Right ventricle myocardium superior (tissue), 1 donor: Measurements from ENCODE around the gene PRKAG3. TPM values are rescaled to one million over a fixed set of nuclear protein-coding genes. Genes with fewer than 3 reads are reported as not detected.
A peak's percentile ranks its signal among the peaks of the same experiment; 100 is the strongest.

Experiments used
- ATAC-seq: fragments of 200-7000 bp; cut with Tn5 transposase; one replicate; pipeline ENCODE4 v1.9.1; 2020; ENCODE audit warnings: mild to moderate bottlenecking; ENCODE audit not compliant: poor library complexity
- DNase-seq: peaks from one replicate; pipeline ENCODE4 v3.0.0-alpha.2; 2020
- intact Hi-C: fragments of 100-400 bp; cut with DNase I; formaldehyde crosslinking; loops from one replicate; pipeline ENCODE4 v1.11.2; 2022
- total RNA-seq: library from RNA; stranded (reverse); fragmentation: NEBNext Ultra II Directional; extraction: Animal tissue kit (Norgen Biotek cat#: 25700); gene quantifications from one replicate; pipeline ENCODE4 v1.2.1, GENCODE V29; 2021
- donor health status: DM: no; HTN: yes; CAD: no; lungs with severe emphysema.

Gene PRKAG3
- total RNA-seq, 1 donor from 2014 or later: not detected

DNA sequence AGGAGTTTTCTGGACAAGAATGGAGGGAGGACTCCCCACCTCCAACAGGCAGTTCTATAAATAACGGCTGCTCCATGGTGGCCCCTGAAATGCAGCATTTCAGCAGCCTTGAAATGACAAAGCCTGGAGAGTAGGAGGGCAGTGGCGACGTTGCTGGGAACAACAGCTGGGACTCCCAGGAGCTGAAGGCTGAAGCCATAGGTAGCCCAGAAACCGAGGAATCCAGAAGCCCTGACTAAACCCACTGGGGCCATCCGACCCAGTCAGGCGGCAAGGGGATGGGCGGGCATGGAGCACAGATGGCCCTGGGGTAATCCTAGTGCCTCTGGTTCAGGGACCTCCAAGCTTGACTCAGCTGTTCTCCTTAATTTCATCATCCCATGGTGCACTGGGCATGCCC, 9.0 kb downstream of the PRKAG3 start:
- intact Hi-C loops: no loop called here
- ATAC-seq (no peak), DNase-seq (no peak)

DNA sequence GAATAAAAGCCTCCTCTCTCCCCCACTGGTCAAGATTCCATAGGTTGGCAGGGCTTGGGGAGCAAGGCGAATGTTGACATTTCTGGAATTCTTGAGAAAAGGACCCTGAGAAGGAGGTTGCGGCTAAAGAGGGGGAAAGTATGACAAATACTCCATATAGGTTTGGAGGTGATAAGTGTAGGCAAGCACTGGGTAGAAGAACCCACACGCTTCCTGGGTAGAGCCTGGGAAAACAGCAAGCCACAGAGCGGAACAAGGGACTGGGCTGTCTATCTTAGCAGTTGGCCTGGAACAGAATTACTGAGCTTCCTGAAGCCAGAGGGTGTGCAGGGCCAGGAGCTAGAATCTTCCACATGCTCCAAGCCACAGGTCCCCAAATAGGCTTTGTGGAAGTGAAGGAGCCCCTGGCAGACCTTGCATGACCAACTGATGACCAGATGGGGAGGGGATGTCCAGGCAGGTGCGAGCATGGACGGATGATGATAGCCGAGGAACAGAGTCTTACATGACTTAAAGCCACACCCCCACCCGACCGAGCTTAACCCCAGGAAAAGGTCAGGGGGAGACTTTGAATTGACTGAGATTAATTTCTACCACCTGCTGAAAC, 9.9 kb downstream of the PRKAG3 start:
- DNase-seq (no peak), ATAC-seq (no peak)
- intact Hi-C loops: no loop called here

DNA sequence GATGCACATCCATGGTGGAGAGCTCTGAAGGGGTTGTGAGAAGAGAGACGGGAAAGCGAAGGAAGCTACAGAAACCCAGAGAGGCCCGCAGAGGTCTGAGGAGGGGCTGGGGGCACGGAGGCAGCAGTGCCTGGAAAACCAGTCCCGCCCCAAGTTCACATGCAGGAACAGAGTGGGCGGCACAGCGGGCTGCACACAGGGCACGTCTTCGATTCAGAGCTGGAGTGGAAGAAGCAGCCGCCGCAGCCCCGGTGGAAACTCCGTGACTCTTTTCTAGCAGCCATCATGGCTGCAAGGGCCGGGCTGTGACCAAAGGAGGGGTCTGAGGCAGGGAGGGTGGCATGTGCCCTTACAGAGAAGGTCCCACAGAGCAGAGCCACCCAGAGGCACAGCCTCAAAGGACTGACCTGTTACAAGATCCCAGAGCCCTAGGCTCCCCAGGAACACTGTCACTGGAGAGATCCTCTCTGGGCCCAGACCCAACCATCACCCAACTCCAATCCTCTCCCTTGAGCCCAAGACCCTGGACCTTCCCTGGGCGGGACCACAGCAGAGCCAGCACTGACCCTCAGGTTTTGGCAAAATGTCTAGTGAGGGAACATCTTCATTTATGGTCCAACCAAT, 10.7 kb downstream of the PRKAG3 start:
- DNase-seq (no peak), ATAC-seq (no peak)
- intact Hi-C loops: no loop called here

DNA sequence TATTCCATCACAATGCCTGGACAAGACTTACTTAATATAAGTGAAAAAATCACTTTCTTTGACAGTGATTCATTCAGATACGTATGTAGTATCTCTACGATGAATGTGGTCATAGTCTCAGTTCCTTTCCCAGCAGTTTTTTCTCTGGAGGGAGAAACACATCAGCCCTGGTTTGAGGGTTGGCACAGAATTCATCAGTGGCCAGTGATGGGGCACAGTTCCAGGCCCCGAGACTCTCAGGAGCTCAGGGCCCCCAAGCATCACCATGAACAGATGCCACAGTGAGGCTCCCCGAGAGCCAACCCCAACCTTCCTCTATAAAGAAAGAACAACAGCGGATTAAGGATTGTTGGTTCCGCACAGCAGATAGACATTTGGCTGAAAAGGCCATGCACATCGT, 12.5 kb downstream of the PRKAG3 start:
- intact Hi-C loops: no loop called here
- DNase-seq (no peak), ATAC-seq (no peak)

DNA sequence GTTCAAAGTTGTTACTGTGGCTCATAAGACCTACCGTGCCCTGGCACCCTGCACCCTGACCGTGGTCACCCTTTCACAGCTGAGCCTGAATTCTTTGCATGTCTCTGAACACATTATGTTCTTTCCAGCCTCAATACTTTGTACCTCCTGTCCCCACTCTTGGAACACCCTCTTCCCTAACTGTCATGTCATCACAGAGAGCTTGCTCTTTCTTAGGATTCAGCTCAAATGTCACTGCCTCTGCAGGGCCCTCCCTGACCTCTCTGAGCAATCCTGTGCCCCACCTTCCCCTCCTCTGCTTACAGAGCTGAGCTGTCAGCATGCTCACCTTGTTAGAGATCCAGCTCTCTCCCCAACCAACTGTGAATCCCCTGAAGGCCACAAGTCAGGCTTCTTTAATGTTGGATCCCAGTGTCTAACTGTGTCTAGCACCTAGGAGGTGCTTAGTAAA, 15.0 kb downstream of the PRKAG3 start:
- ATAC-seq: no peak
- intact Hi-C loops: no loop called here
- no peak for DNase-seq

DNA sequence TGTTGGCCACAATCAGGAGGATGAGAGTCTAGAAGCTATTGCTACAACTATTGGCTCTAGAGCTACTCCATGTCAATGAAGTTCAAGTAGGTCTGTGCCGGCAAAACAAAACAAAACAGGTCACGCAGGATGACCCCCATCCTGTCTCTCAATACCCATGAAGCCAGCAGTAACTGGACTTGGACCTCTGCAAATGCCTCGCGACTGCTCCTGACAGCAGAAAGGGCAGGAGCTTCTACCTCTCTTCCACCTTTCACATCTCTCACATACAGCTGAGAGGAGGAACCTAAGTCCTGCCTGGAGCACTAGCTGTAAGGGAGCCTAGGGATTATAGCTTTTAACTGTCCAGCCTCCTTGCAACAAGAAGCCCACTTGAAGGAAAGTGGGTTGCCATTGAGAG, 16.0 kb downstream of the PRKAG3 start:
- ATAC-seq (no peak), DNase-seq (no peak)
- intact Hi-C loops: no loop called here

DNA sequence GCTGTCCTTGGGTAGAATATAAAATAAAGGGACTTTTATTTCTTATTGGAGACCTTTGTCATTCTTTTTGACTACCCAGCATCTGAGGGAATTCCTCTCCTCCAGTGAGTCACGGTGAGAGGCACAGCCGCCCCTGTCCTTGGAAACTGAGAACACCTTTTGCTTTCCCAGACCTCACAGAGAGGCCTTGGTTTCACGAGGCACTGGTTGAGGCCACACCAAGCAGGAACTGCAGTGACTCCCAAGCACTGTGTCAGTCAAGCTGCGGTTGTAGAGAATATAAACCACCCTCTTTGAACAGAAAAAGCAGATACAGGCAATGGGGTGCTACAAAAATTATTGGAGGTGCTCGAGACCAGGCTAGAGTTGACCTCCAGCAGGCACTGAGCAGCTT, 16.4 kb downstream of the PRKAG3 start:
- intact Hi-C loops: no loop called here
- no peak for DNase-seq
- ATAC-seq: no peak

DNA sequence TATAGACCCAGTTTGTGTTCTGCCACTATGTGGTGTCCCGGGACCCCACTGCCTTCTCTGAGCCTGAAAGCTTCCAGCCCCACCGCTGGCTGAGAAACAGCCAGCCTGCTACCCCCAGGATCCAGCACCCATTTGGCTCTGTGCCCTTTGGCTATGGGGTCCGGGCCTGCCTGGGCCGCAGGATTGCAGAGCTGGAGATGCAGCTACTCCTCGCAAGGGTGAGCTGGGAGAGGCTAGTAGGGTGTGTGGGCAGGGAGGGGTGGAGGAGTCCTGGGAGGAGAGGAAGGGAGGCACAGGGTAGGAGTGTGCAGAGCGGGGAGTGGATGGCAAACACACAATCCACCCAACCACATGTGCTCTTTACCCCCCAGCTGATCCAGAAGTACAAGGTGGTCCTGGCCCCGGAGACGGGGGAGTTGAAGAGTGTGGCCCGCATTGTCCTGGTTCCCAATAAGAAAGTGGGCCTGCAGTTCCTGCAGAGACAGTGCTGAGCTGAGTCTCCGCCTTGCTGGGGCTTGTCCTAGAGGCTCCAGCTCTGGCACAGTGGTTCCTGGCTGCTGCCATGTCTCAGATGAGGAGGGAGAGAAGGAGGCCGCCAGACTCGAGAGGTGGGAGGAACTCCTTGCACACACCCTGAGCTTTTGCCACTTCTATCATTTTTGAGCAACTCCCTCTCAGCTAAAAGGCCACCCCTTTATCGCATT, 16.9 kb downstream of the PRKAG3 start:
- no peak for DNase-seq
- intact Hi-C loops: no loop called here

DNA sequence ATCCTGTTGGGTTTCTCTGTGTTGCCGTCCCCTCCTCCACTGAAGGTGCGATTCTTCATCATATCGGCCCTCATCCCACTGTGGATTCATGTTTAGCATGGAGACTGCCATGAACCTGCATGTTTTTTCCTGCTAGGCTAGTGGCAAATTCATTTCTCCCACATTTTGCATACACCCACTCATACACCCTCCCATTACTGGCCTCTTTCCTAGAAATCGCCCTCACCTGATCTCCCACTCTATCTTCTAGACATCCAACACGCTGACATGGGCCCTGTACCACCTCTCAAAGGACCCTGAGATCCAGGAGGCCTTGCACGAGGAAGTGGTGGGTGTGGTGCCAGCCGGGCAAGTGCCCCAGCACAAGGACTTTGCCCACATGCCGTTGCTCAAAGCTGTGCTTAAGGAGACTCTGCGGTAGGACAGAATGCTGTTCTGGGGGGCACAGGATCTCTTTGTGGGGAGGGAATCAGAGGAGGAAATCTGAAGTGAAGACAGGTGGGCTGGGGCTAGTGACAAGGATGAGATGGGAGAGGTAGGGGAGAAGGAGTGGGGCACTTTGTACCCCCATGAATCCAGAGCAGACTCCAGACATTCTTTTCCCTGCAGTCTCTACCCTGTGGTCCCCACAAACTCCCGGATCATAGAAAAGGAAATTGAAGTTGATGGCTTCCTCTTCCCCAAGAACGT, 17.7 kb downstream of the PRKAG3 start:
- DNase-seq (no peak), ATAC-seq (no peak)

More for the DNA sequence above, 16.9 kb downstream of the PRKAG3 start:
- no peak for ATAC-seq

DNA sequence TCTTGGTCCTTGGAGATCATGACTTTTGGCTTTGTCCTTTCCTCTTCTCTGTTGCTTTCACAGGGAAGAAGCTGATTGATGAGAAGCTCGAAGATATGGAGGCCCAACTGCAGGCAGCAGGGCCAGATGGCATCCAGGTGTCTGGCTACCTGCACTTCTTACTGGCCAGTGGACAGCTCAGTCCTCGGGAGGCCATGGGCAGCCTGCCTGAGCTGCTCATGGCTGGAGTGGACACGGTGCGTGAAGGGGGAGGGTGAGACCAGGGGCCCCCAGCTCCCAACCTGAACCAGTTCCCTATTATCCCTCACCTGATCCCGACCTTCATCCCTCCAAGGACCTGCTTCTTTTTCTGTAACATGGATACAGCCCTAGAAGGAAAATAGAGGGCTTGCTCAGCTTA, 18.7 kb downstream of the PRKAG3 start:
- ATAC-seq (no peak), DNase-seq (no peak)
- intact Hi-C loops: no loop called here

More for the DNA sequence above, 17.7 kb downstream of the PRKAG3 start:
- intact Hi-C loops: no loop called here

DNA sequence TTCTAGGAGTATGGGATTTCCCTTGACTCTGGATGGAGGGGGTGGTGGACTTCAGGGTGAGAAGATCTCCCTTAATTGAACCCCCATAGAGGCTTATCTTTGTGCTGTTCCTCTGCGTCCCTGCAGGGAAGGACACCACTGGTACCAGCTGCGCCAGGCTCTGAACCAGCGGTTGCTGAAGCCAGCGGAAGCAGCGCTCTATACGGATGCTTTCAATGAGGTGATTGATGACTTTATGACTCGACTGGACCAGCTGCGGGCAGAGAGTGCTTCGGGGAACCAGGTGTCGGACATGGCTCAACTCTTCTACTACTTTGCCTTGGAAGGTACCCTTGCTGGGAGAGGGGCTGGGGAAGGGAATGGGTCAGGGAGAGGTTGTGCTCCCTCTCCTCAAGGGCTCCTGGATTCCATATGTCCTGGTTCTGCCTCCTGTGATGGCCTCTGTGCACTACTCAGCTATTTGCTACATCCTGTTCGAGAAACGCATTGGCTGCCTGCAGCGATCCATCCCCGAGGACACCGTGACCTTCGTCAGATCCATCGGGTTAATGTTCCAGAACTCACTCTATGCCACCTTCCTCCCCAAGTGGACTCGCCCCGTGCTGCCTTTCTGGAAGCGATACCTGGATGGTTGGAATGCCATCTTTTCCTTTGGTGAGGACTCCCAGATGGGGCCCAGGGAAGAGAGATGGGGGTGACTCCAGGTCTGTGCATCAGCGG, 19.3 kb downstream of the PRKAG3 start:
- ATAC-seq (no peak), DNase-seq (no peak)
- intact Hi-C loops: no loop called here

DNA sequence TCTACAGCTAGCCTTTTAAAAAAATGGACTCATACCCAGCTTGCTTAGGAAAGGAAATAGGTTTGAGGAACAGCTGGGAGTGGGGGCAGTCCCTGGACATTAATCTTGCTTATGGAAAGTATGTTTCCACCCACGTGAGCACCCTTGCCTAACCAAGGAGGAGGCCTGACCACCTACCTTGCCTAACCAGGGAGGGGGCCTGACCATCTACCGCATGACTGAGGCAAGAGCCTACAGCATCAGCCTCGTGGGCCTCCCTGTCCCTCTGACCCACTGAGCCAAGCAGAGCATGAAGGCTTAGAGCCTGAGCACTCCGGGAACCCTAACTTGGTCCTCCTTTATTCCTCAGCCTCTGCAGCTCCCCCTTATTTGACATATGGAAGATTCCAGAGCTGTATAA, 20.2 kb downstream of the PRKAG3 start:
- ATAC-seq (no peak), DNase-seq (no peak)
- intact Hi-C loops: no loop called here

DNA sequence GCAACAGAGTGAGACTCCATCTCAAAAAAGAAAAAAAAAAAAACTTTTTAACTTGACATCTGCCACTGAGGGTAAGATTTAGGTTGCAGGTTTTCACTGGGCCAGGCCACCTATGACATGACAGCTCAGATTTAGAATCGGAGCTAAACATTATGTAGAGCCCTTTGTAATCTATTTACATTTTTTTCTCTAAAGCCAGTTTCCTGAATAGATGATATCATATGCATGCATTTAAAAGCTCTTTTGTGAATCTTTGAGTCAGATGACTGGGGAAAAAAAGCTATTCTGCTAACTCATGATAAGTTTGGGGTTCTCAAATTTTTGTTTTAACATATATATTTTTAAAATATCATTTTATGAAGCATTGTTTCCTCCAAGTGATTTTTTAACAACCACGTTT, 21.3 kb downstream of the PRKAG3 start:
- intact Hi-C loops: no loop called here
- ATAC-seq: no peak

DNA sequence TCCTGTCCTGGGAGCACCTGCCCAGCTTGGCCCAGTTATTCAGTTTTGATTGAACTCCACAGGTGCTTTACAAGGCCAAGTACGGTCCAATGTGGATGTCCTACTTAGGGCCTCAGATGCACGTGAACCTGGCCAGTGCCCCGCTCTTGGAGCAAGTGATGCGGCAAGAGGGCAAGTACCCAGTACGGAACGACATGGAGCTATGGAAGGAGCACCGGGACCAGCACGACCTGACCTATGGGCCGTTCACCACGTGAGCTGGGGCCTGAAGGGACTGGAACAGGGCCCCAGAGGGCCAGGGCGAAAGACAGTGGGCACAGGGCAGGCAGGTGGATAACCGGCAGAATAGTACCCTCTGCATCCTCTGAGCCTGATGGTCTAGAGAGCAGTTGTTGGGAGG, 22.1 kb downstream of the PRKAG3 start:
- intact Hi-C loops: no loop called here
- ATAC-seq (no peak), DNase-seq (no peak)

More for the DNA sequence above, 21.3 kb downstream of the PRKAG3 start:
- DNase-seq: no peak

DNA sequence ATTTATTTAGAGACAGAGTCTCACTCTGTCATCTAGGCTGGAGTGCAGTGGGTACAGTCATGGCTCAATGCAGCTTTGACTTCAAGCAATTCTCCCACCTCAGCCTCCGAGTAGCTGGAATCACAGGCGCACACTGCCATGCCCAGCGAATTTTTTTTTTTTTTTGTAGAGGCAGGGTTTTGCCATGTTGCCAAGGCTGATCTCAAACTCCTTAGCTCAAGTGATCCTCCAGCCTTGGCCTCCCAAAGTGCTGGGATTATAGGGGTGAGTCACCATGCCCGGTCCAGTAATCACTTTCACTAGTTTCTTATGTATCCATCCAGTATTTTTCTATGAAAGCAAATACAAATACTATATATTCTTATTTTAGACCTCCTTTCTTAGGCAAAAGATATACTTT, 24.0 kb downstream of the PRKAG3 start:
- intact Hi-C loops: no loop called here
- DNase-seq: no peak
- no peak for ATAC-seq

DNA sequence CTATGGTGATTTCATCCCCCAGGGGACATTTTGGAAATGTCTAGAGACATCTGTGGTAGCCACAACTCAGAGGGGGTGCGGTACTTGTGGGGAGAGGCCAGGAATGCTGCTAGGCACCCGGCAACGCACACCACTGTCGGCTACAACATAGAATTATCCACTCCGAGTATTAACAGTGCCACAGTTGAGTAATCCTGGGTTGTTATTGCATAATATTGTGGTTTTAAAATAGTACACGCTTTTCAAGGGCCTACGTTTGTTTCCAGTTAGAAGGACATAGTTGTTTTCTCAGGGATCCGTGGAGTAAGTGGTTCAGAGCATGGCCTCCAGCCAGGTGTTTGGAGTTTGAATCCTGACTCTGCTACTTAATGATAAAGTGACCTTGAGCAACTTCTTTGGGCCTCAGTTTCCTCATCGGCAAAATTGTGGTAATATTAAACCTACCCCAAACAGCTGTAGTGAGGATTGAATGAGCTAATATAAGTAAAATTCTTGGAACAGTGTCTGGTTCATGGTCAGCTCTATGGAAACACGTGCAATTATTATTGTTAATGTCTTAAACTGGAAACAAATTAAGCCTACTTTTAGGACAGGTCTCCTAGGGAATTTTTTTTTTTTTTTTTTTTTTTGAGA, 25.1 kb downstream of the PRKAG3 start:
- ATAC-seq: peak; percentile 97
- intact Hi-C loops: no loop called here
- DNase-seq: peak; percentile 79

DNA sequence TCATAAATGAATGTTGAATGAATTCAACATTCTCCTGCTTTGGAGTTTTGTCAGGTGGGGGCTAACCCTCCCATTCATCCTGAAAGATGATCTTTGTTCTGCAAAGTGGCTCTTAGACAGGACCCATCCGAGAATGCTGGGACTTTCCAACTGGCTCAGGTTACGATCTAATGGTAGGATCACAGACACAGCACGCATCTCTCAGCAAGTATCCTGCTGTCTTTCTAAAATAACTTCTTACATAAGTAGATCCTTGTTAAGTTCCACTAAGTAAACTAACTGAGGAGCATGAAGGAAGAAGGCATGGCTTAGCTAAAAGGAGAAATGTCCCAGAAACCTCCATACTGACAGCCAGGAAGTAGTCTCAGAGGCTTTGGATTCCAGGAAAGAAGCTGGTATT, 26.0 kb downstream of the PRKAG3 start:
- DNase-seq (no peak), ATAC-seq (peak; percentile 70)
- intact Hi-C loops: no loop called here

DNA sequence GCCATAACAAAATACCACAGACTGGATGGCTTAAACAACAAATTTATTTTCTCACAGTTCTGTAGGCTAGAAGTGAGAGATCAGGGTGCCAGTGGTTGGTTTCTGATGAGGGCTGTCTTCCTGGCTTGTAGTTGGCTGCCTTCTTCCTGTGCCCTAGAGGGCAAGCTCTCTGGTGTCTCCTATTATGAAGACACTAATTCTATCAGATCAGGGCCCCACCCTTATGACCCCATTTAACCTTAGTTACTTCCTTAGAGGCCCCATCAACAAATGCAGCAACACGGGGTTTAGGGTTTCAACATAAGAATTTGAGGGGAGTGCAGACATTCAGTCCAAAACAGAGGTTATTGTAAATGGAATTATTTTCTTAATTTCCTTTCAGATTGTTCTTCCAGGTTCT, 26.8 kb downstream of the PRKAG3 start:
- ATAC-seq (no peak), DNase-seq (no peak)
- intact Hi-C loops: no loop called here
